NCI-H2196 (cell line): ENCODE data around the gene TMPRSS13.
"Not testable (repeated sequence)": the region's sequence is repeated elsewhere in the genome, so short reads cannot be mapped to it uniquely, and the experiment has no call there.

Source experiments
- DNase-seq: peaks from one replicate; lab custom pipeline; 2025; ENCODE audit not compliant: unreplicated experiment; lab: John Stamatoyannopoulos, UW

Gene TMPRSS13

DNA sequence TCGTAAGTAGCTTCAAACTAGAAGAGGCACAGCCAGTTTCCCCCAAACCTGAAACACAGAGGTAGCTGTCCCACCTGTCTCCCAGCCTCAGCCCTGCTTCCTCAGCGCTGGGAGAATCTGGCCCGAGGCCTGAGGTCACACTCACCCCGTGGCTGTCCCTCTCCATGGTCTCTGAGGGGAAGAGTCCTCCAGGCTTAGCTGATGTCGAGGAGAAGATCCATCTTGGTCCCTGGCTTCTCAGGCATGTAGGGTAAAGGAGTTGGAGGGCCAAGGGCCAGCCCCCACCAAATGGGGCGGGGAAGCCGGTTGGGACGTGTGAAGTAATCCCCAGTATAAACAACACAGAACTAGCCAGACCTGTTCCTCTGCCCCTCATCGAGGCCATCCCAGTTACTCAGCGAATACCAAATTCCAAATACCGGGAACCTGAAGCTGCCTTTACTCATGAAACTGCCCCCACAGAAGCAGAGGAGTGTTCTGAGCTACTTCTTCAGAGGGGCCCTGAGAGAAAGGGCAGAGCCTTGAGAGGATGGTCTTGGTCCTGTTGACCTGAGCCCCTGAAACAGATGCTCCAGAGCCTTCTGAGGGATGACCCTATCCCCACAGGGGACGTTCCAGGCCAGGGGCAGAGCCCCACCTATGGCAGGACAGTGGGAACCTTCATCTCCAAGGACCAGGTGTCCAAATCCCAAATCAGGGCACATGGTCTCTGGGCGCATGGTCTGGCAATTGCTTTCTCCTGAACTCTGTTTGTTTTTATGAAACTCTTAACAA, at the start of gene TMPRSS13:
TMPRSS13 (minus strand) TSS at position 261 of the 774 bp plus-strand sequence; CDS start at position 166, 95 bp downstream.
- no peak for DNase-seq

DNA sequence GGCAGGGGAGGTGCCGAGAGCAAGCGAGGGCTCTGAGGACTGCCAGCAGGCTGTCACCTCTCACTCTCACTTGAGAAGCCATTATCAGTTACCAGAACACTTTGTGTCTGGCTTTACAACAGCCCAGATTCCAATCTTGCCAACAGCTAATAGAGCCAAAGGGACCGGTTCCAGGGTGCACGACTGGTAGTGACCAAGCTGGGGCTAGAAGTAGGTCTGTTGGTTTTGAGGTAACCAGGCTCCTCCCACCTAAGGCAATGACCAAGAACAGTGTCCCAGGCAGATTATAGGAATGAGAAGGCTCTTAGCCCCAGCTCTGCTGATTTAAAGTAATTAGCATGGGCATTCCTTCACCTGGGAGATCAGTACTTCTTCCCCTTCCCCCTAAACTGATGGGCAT, 49.8 kb upstream of the TMPRSS13 start:
- no peak for DNase-seq

DNA sequence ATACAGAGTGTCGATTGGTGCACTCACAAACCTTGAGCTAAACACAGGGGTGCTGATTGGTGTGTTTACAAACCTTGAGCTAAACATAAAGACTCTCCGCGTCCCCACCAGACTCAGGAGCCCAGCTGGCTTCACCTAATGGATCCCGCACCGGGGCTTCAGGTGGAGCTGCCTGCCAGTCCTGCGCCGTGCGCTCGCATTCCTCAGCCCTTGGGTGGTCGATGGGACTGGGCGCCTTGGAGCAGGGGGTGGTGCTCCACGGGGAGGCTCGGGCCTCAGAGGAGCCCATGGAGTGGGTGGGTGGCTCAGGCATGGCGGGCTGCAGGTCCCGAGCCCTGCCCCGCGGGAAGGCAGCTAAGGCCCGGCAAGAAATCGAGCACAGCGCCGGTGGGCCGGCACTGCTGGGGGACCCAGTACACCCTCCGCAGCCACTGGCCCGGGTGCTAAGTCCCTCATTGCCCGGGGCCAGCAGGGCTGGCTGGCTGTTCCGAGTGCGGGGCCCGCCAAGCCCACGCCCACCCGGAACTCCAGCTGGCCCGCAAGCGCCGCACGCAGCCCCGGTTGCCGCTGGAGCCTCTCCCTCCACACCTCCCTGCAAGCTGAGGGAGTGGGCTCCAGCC, 49.2 kb upstream of the TMPRSS13 start:
- DNase-seq = not testable (repeated sequence)

DNA sequence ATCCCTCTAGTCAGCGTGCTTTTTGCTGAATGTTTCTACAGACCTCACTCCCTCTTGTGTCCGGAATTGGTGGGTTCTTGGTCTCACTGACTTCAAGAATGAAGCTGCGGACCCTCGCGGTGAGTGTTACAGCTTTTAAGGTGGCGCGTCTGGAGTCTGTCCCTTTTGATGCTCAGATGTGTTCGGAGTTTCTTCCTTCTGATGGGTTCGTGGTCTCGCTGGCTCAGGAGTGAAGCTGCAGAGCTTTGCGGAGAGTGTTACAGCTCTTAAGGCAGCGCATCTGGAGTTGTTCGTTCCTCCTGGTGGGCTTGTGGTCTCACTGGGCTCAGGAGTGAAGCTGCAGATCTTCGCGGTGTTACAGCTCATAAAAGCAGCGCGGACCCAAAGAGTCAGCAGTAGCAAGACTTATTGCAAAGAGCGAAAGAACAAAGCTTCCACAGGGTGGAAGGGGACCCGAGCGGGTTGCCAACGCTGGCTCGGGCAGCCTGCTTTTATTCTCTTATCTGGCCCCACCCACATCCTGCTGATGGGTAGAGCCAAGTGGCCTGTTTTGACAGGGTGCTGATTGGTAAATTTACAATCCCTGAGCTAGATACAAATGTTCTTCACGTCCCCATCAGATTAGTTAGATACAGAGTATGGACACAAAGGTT, 48.5 kb upstream of the TMPRSS13 start:
- not testable (repeated sequence) for DNase-seq

DNA sequence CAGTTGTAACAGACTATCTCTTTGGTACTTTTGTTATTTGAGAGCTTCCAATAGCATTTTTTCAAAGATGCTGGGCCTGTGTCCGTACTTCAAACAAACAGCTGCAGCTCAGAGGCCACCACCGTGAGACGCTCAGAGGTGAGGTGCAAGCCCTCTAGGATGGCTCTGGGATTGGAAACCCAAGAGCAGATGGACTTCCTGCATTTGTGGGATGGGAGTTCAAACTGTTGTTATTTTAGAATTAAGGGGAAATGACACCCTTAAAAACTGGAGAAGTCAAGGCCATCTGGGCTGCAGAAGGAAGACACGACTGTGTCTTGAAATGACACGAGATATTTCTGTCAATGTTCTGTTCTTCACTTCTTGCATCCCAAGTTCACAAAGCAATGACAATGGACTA, 47.8 kb upstream of the TMPRSS13 start:
- DNase-seq = no peak

DNA sequence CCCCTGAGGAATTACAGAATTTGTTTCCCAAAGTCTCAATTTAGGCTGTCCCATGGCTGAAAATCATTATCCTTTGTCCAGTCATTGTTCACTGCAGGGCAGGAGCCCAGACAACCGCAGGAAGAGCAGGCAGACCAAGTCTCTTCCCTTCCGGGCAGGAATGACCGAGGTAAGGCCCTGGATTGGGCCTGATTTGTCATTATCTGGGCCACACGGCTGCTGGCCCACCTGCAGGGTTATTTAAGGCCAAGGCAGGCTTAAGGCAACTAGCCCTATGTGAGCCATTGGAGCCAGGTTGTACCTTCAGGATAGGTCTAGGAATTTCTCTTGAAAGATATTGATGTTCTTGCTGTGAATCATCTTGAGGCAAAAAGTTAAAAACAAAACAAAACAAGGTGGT, 47.2 kb upstream of the TMPRSS13 start:
- no peak for DNase-seq

DNA sequence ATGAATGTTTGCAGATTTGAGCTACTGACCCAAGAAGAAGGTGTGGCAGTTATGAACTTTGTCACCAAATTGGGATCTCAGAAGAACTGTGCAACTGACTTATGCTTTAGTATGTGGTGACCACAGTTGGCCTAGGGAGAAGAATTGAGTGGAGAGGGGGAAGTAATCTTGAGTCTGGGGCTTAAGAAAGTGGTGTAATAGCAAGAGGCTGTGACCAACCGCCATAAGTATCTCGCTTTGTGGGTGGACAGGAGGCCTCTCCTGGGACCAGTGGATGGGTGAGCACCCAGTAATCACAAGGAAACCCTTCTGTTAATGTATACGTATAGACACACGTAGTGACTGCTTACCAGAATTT, 44.3 kb upstream of the TMPRSS13 start:
- no peak for DNase-seq

DNA sequence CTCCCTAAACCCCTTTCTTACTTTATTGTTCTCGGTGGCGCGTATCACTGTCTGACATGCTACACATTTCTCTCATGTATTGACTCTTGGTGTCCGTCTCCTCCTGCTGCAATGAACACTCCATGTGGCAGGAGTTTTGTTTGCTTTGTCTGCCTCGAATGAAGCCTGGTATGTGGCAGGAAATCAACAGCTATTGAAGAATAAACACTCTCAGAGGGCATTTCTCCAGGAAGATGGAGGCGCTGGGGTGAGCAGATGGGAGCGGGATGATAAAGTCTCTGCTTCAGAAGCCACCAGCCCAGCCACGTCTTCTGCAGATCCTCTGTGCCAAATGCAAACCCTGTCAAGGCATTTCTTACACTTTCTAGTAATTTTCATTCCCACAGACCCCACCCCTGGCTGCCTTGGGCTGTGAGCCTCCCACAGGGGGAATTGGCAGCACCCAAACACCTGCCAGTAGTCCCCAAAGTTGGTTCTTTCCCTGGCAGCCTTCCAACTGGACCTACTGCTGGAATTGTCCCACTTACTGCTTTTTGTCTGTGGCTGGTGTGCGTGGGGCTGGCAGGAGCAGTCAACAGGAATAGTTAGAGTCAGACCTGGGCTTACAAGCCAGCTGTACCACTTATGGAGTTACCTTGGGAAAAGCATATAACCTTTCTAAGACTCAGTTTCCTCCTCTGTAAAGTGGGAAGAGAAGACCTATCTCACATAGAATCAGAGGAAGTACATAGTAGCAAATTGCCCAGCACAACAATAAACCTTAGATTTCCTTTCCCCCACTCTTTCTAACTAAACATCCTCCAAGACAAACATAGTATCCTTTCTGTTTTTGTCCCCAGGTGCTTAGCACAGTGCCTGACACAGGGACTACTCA, 43.7 kb upstream of the TMPRSS13 start:
- peak; percentile 50 for DNase-seq

DNA sequence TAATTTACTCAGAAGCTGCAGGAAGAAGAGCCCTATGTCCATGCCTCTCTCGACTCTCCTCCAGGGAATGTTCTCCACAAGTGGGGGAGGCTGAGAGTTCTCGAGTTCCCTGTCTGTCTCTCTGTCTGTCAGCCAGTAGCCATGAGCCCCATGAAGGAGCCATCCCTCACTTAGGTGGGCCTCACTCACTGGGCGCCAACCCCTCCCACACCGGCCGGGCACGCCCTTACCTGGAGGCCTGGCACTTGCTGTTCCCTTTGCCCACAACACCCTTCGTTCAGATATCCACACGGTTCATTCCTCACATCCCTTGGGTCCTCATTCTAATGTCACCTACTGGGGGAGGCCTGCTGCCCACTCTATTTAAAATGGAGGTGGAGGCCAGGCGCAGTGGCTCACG, 42.8 kb upstream of the TMPRSS13 start:
- DNase-seq = no peak

DNA sequence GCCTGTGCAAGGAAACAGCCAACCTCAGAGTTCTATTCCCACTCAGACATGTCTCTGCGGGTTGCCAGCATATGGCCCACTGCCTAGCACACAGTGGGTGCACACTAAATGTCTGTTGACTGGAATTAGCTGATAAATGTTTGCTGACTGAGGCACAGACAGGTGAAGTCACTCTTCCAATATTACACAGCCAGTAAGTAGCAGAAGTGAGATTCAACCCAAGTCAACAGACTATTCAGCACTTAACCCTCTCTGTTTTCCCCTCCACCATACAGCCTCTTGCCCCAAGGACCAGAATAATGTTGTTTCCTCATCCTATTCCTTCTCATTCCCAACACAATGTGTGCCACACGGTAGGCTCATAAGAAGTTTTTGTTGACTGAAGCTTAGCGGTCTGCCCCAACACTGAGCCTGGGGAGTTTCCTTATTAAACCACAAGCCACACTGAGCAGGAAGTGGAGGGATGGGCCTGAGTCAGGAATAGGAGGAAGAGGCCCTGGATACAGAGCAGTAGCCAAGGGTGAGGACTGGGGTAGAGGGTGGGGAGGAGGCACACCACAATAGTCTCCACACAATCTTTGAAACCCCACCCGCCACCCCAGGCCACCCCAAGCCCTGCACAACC, 41.3 kb upstream of the TMPRSS13 start:
- DNase-seq = no peak

DNA sequence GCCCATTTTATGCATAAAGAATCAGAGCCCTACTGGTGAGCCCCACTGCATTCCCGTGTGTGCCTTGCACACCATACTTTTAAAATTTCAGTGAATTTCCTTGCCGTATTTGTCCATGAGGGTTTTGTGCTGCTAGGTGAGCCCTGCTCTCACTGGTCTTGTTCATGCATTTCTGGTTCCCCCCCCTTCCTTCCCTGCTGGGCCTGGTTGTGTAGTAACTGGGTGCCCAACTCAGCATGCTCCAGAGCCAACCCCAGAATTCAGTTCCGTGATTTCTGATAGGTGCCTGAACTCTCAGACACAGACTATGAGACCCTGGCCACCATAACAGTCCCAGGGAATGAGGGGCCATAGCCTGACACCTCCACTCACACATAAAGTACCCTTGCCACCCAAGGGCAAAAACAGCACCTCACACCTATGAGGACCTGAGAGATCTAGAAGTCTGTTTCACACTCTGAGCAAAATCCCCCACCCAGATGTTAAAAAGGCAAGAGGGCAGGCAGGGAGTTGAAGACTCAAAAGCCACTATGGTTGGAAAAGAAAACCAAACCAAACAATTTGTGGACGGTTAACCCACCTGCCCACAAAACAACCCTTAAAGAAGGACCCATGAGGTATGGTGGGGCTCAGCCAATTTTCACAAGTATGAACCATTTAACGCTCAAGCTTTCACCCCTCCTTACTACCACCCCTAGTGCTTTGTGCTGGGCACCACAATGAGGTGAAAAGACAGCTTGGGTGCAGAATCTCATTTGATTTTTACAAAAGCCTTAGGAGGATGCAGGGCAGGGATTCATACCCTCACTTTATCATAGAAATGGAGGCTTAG, 40.2 kb upstream of the TMPRSS13 start:
- no peak for DNase-seq

DNA sequence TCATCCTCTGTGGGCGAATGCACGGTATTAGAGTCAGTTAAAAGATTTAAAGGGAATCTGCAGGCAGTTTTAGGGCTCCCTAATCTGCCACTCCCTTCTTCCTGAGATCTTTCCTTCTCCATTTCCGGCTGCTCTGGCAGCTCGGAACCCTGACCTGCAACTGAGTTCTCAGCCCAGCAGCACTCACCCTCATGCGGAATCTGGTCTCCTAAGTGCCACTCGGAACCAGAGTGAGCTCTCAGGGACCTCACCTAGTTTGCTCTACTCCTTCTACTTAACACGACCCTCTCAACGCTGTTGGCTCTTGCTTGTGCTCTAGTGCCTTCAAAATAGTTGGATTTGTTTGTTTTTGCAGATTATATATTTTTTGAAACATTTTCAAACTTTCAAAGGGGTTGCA, 37.7 kb upstream of the TMPRSS13 start:
- DNase-seq = no peak

DNA sequence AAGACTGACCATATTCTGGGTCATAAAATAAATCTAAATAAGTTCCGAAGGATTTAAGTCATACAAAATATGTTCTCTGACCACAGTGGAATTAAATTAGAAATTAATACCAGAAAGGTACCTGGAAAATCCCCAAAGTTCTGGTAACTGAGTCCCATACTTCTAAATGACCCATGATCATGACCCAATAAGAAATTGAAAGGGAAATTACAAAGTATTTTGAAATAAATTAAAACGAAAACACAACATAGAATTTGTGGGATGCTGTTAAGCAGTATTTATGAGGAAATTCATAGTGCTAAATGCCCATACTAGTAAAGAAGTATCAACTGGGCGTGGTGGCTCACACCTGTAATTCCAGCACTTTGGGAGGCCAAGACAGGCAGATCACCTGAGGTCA, 33.6 kb upstream of the TMPRSS13 start:
- no peak for DNase-seq

DNA sequence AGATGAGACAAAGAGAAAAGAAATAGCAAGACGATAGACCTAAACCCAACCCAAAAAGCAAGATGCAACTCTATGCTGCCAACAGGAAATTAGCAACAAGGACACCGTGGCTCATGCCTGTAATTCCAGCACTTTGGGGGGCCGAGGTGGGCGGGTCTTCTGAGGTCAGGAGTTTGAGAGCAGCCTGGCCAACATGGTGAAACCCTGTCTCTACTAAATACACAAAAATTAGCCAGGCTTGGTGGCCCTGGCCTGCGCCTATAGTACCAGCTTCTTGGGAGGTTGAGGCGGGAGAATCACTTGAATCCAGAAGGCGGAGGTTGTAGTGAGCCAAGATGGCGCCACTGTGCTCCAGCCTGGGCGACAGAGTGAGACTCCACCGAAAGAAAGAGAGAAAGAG, 32.7 kb upstream of the TMPRSS13 start:
- DNase-seq = no peak

DNA sequence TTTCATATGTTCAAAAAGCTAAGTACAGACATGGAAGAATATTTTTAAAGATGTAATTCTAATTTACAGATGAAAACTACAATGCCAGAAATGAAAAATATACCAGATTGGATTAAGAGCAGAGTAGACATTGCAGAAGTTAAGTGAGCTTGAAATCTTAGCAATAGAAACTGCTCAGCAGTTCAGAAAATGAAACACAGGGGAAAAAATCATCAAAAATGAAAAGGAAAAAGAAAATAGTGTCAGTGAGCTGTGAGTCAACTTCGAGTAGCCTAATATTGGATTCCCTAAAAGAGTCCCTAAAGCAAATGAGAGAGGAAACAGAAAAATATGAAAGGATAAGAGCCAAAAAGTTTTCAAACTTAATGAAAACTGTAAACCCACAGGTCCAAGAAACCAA, 31.2 kb upstream of the TMPRSS13 start:
- DNase-seq = no peak

DNA sequence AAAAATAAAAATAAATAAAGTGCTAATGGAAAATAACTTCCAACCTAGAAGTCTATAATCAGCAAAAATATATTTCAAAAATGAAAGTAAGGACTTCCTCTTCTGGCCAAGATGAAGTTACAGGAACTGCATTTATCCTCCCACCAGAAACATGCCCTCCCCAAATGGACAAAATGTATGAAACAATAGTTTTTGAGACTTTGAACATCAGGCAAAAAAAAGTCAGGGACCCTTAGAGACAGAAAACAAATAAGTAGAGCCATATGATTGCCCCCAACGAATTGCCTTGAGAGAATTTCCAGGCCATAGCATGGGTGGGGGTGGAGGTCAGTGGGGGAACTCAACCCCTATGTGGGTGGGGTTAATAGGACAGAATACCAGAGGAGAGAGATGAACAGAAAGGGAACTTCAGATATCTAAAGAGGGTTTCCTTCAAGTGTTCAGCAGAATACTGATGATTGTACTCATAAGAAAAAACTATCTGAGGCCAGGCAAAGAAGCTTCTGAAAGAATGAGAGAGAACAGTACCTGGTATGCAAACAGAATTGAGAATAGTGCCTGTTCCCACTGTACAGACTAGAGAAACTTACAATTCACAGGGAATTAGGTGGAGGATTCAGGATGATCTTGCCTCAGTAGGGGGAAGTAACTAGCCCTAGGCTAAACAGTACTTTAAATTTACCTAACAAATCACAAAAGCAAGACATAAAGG, 30.4 kb upstream of the TMPRSS13 start:
- DNase-seq = no peak

DNA sequence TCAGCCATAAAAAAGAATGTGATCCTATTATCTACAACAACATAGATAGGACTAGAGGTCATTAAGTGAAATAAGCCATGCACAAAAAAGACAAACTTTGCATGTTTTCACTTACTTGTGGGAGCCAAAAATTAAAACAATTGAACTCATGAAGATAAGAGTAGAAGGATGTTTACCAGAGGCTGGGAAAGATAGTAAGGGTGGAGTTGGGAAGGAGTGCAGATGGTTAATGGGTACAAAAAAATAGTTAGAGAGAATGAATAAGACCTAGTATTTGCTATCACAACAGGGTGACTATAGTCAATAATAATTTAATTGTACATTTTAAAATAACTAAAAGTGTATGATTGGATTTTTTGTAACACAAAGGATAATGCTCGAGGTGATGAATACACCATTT, 29.7 kb upstream of the TMPRSS13 start:
- no peak for DNase-seq

DNA sequence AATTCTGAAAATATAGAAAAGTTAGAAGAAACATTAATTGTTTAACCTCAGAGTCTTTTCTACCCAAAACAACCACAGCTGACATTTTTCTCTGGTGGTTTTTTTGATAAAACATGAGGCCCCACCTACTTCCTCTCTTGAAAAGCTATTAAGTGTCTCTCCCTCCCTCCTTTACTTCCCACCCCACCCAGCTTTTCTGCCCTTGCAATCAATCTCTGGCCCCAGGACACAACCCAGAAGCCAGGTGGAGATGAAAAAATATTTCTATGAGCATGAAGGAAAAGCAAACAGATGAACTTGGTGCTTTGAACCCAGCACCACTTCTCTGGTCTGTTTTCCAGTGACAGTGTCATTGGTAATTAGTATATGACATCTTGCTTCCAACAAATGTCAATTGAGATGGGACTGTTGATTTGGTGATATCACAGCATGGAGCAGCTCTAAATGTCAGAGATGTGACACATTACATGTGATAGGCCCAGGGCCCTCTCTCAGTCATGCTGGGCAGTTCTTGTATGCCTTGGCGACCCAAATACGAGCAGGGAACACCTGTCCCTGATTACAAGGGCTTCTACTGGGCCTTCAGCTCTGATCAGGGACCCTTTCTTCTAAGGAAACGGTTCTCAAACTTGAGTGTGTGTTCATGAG, 23.9 kb upstream of the TMPRSS13 start:
- no peak for DNase-seq
